Thyroid gland (tissue), 4 donors: ENCODE data around the gene DOCK10.

Source experiments
- POLR2A ChIP-seq, 2 donors: fragments of 450-650 bp; IDR thresholded peaks; one replicate each; pipeline ENCODE4 v1.6.1; 2017; ENCODE audit warnings: antibody characterized with exemption in 2 of 2, mild to moderate bottlenecking in 2 of 2, moderate library complexity in 1 of 2
- TF ChIP-seq, protein P1 (sequence below), 6 experiments: fragments of 200-600 bp in 3 of 6; fragments of 450-650 bp in 3 of 6; sonication (generic) in 3 of 6; IDR thresholded peaks; one replicate each; pipeline ENCODE4 v1.5.1; 2016 to 2019; ENCODE audit warnings: antibody characterized with exemption in 6 of 6, mild to moderate bottlenecking in 2 of 6, inconsistent platforms in 1 of 6, moderate library complexity in 1 of 6

DNA sequence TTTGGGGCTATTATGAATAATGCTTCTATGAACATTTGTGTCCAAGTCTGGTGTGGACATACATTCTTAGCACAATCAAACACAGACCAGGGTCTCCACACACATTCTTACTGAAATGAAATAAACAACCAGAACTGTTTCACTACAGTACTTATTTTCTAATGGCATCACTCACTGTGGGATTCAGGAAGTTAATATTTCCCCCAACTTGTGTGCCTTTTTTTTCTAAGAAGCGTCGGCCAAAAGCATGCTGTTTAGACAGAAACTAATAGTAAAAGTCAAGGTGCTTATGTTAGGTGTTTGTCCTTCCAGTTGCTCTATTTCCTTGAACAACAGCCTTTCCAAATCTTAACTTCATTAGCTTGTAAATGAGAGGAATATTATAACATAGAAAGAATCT is 117.6 kb downstream of the DOCK10 start:
- TF ChIP-seq POLR2A (IDR thresholded peaks at IDR 0.05), result no peak
- TF ChIP-seq, protein P1, sequence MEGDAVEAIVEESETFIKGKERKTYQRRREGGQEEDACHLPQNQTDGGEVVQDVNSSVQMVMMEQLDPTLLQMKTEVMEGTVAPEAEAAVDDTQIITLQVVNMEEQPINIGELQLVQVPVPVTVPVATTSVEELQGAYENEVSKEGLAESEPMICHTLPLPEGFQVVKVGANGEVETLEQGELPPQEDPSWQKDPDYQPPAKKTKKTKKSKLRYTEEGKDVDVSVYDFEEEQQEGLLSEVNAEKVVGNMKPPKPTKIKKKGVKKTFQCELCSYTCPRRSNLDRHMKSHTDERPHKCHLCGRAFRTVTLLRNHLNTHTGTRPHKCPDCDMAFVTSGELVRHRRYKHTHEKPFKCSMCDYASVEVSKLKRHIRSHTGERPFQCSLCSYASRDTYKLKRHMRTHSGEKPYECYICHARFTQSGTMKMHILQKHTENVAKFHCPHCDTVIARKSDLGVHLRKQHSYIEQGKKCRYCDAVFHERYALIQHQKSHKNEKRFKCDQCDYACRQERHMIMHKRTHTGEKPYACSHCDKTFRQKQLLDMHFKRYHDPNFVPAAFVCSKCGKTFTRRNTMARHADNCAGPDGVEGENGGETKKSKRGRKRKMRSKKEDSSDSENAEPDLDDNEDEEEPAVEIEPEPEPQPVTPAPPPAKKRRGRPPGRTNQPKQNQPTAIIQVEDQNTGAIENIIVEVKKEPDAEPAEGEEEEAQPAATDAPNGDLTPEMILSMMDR (IDR thresholded peaks at IDR 0.05), result no peak
